Upper lobe of left lung (tissue), 4 donors: Measurements from ENCODE around the gene KIF20A.

ENCODE experiments used
- CTCF ChIP-seq, 6 experiments: fragments of 450-650 bp in 4 of 6; fragments of 200-600 bp in 2 of 6; sonication (generic) in 2 of 6; IDR thresholded peaks; one replicate each; pipeline ENCODE4 v1.5.1; 2016 to 2019; ENCODE audit warnings: antibody characterized with exemption in 6 of 6
- POLR2A ChIP-seq, 4 donors: fragments of 450-650 bp; IDR thresholded peaks; one replicate each; pipeline ENCODE4 v1.5.1; 2016 to 2017; ENCODE audit warnings: antibody characterized with exemption in 4 of 4, mild to moderate bottlenecking in 2 of 4

DNA sequence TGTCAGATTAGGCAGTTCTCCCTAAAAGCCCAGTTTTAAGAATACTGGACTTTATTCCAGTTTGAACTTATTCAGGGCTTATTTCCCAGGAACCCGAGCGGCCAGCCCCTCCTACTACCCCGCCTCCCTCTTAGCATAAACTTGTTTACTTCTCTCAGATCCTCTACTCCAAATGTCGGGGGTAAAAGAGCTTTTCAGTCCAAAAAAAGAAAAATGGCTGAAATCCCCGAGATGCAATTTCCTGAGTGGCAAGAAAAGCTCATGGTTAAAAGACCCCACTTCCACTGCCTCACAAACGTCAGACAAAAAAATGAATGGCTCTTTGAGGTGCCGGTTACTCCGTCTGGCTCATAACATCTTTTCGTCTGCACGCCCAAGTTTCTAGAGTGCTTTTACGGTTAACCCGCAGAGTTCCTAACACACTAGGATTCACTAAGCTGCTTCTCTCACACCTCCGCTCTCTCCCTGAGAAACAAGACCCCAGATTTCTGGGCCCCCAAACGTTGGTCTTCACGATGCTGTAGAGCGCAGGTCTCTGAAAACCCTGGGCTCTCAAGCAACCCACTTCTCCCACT lies 884 bp upstream of the KIF20A start:
- TF ChIP-seq CTCF (IDR thresholded peaks at IDR 0.05), result no peak
- no peak for TF ChIP-seq POLR2A (IDR thresholded peaks at IDR 0.05)
